Activated CD4-positive, alpha-beta T cell treated with anti-CD3 and anti-CD28 coated beads, Interleukin-2, amount 10 ng/mL, durations not matched to agents 7 days and 5 days (primary cell): ENCODE results near the gene SH3TC1. TPM values are rescaled to one million over a fixed set of nuclear protein-coding genes. Genes with fewer than 3 reads are reported as not detected.

Experiments used
- CTCF ChIA-PET: fragments of 350-600 bp; sonication (Branson Sonifier 250); formaldehyde crosslinking; loops from one replicate; lab custom pipeline; 2021; ENCODE audit warnings: antibody characterized with exemption; lab: Charles Lee
- POLR2A ChIA-PET: fragments of 350-600 bp; sonication (Branson Sonifier 250); formaldehyde crosslinking; loops from one replicate; lab custom pipeline; 2021; ENCODE audit warnings: antibody characterized with exemption; lab: Charles Lee
- DNase-seq: peaks from one replicate; pipeline ENCODE4 v3.0.0-alpha.2; 2020
- H3K27ac Mint-ChIP-seq: one replicate; pipeline ENCODE4 v1.8.0; 2021; ENCODE audit warnings: mild to moderate bottlenecking, moderate library complexity, mixed read lengths
- H3K27me3 Mint-ChIP-seq: one replicate; pipeline ENCODE4 v1.8.0; 2021; ENCODE audit warnings: mixed read lengths
- H3K36me3 Mint-ChIP-seq: one replicate; pipeline ENCODE4 v1.8.0; 2021; ENCODE audit warnings: low read depth, mixed read lengths
- H3K4me1 Mint-ChIP-seq: one replicate; pipeline ENCODE4 v1.8.0; 2021; ENCODE audit warnings: mixed read lengths
- H3K4me3 Mint-ChIP-seq: one replicate; pipeline ENCODE4 v1.8.0; 2021; ENCODE audit warnings: mild to moderate bottlenecking, moderate library complexity, mixed read lengths
- H3K9me3 Mint-ChIP-seq: one replicate; pipeline ENCODE4 v1.8.0; 2021; ENCODE audit warnings: mixed read lengths
- total RNA-seq, 2 experiments: library from RNA; stranded (reverse); gene quantifications; one replicate each; pipeline ENCODE4 v1.2.3, GENCODE V29; 2021

SH3TC1 gene
- total RNA-seq, 2 experiments from 2014 or later = 8.2 to 10.8 TPM

DNA sequence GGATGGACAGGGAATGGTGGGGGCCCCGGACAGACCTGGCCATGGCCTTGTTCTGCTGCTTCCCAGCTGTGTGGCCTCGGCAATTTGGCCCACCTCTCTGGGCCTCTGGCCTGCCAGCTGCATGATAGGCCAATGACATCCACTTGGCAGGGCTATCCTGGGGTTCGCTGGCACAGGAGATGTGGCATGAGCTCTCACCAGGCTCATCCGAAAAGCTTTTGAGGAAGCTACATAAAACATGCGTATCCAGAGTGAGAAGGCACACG lies 18.1 kb downstream of the SH3TC1 start:
- Mint-ChIP-seq H3K9me3 (no peaks in the 10 kb centered on the region), H3K36me3 (no peaks in the 10 kb centered on the region), H3K27ac (no peak overlapping the region), H3K4me3 (no peak overlapping the region), H3K4me1 (peaks cover 17% of the 10 kb centered on the region), H3K27me3 (no peaks in the 10 kb centered on the region)
- ChIA-PET POLR2A (no interaction called here), CTCF (interaction anchor here (1.1 to 1.3 kb wide), 2 partner anchors 11 to 218 kb away, joined by 3 to 4 read pairs; no protein-coding TSS in a partner anchor)
- DNase-seq = no peak

DNA sequence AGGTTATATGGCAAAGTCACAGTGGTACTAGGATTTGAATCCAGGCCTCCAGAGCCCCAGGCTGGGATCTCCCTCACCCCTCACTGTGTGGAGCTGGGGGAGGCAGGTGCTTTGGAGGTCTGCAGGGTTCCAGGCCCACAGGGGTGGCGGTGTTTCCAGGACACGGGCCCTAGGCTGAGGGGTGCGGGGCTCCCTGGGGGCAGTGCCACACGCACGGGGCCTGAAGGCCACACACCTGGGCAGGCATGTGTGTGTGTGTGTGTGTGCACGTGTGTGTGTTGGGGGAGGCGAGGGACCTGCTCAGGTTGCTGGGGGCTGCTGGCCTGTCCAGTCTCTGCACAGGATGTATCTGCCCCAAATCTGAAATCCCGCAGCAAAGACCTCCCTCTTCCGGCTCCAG lies 18.8 kb downstream of the SH3TC1 start:
- Mint-ChIP-seq H3K4me3 (no peak overlapping the region), H3K27ac (no peak overlapping the region), H3K27me3 (no peaks in the 10 kb centered on the region), H3K36me3 (no peaks in the 10 kb centered on the region), H3K9me3 (no peaks in the 10 kb centered on the region), H3K4me1 (peaks cover 20% of the 10 kb centered on the region)
- no peak for DNase-seq
- ChIA-PET CTCF (interaction anchor here (1.3 kb wide), 1 partner anchor 218 kb away, joined by 3 read pairs; no protein-coding TSS in a partner anchor), POLR2A (no interaction called here)

- H3K4me1 Mint-ChIP-seq = peaks cover 20% of the 10 kb centered on the region
- no peaks in the 10 kb centered on the region for H3K27me3 Mint-ChIP-seq
- H3K4me3 Mint-ChIP-seq = no peak overlapping the region
- no peak overlapping the region for H3K27ac Mint-ChIP-seq
- no peaks in the 10 kb centered on the region for H3K36me3 Mint-ChIP-seq
- CTCF ChIA-PET = interaction anchor here (1.0 to 1.7 kb wide), 3 partner anchors 11 to 24 kb away, joined by 3 to 4 read pairs (median 3); no protein-coding TSS in a partner anchor
- H3K9me3 Mint-ChIP-seq = no peaks in the 10 kb centered on the region
- POLR2A ChIA-PET = no interaction called here
- no peak for DNase-seq
Measured at GRCh38 chr4:8218371-8219031, 19.4 kb downstream of the SH3TC1 start.

DNA sequence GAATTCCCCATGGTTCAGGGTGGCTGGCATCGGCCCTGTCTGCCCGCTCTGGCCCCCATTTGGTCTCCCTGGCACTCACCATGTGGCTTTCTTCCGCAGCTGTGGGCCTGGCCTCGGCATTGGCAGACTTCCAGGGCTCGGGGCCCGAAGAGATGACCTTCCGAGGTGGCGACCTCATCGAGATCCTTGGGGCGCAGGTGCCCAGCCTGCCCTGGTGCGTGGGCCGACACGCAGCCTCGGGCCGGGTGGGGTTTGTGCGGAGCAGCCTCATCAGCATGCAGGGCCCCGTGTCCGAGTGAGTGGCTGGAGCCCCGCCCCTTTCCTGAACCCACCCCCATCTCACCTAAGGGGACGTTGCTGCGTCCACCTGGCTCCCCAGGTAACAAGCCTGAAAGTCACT lies 20.1 kb downstream of the SH3TC1 start:
- no peak overlapping the region for H3K27ac Mint-ChIP-seq
- POLR2A ChIA-PET = no interaction called here
- H3K27me3 Mint-ChIP-seq = no peaks in the 10 kb centered on the region
- no peaks in the 10 kb centered on the region for H3K9me3 Mint-ChIP-seq
- no peaks in the 10 kb centered on the region for H3K36me3 Mint-ChIP-seq
- CTCF ChIA-PET = interaction anchor here (1.0 to 1.7 kb wide), 3 partner anchors 10 to 23 kb away, joined by 3 to 4 read pairs (median 3); no protein-coding TSS in a partner anchor
- H3K4me3 Mint-ChIP-seq = no peak overlapping the region
- no peak for DNase-seq
- peaks cover 23% of the 10 kb centered on the region for H3K4me1 Mint-ChIP-seq

DNA sequence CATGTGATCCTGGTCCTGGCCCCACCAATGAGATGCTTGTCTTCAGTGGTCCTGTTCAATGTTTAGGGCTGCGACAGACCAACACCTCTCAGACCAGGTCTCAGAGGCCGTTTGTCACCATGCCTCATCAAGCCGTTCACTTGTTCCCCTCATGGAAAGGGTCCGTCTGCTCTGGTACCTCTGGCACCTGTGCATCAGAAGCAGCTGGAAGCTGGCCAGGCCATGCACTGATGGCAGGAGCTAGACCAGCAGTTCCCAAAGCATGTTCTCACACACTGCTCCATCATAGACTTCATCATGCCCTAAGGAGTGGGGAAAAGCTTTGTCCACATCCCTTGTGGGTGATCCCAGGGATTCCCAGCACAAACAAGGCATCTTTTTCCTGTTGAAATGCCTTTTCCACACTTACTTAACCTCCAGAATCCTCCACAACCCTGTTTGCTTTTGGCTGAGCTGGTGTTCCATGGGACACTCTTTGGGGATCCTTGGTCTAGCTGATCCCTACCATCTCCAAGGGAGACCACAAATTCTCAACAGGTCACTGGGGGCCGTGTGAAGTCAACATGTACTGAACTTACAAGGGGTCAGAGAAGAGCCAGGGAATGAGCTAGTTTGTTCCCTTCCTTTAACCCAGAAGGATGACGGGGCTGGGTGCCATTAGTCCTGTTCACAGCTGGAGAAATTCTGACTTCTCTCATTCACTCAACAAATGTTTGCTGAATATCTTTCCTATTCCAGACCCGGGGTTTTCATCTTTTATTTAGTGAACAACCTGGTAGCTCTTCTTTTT lies 21.8 kb downstream of the SH3TC1 start:
- H3K27me3 Mint-ChIP-seq = no peaks in the 10 kb centered on the region
- peaks cover 31% of the 10 kb centered on the region for H3K4me1 Mint-ChIP-seq
- CTCF ChIA-PET = interaction anchor here (0.6 to 1.2 kb wide), 9 partner anchors 8 to 1557 kb away, joined by 3 to 6 read pairs (median 3); partner anchors contain the start of gene SH3TC1
- DNase-seq = no peak
- peak overlapping the region; percentile 48 for H3K27ac Mint-ChIP-seq
- POLR2A ChIA-PET = no interaction called here
- no peaks in the 10 kb centered on the region for H3K9me3 Mint-ChIP-seq
- H3K36me3 Mint-ChIP-seq = peaks cover 2% of the 10 kb centered on the region
- H3K4me3 Mint-ChIP-seq = no peak overlapping the region

DNA sequence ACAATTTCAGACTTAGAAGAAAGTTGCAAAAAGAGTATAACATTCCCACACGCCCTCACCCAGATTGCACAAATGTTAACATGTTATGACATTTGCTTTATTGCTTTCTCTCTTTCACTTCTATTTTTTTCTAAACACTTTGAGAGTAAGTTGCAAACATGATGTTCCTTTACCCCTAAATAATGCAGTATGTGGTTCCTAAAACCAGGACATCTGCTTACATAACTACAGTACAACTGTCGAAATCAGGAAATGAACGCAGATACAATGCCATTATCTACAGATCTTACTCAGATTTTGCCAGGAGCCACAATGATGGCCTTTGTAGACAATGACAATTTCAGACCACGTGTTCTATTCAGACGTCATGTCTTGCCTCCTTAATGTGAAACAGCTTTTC lies 22.4 kb downstream of the SH3TC1 start:
- POLR2A ChIA-PET = no interaction called here
- Mint-ChIP-seq H3K4me3 (no peak overlapping the region), H3K4me1 (peaks cover 31% of the 10 kb centered on the region), H3K27me3 (no peaks in the 10 kb centered on the region), H3K36me3 (peaks cover 2% of the 10 kb centered on the region), H3K9me3 (no peaks in the 10 kb centered on the region), H3K27ac (peak overlapping the region; percentile 48)
- no peak for DNase-seq
- CTCF ChIA-PET = interaction anchor here (0.6 to 1.2 kb wide), 8 partner anchors 9 to 225 kb away, joined by 3 to 4 read pairs (median 3); partner anchors contain the start of gene SH3TC1

DNA sequence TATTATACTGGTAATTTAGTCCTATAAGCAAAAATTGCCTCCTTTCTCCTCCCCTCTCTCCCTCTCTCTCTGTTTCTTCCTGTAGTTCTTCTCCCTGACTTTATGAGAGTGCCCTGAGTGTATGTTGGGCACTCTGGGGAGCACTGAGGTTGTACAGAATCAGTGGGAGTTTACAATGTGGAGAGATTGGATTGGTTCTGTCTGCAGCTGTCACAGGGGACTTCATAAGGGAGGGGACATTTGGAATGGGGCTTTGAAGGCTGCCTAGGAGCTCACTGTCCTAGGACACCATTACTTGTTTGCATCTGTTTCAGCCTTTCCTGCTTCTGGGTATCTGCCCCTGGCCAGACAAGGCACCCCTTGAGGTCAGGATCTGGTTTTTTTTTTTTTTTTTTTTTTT lies 22.9 kb downstream of the SH3TC1 start:
- Mint-ChIP-seq H3K4me1 (peaks cover 31% of the 10 kb centered on the region), H3K27ac (no peak overlapping the region), H3K9me3 (no peaks in the 10 kb centered on the region), H3K27me3 (no peaks in the 10 kb centered on the region), H3K4me3 (no peak overlapping the region), H3K36me3 (peaks cover 2% of the 10 kb centered on the region)
- no peak for DNase-seq
- ChIA-PET POLR2A (no interaction called here), CTCF (interaction anchor here (1.0 kb wide), 1 partner anchor 30 kb away, joined by 3 read pairs; no protein-coding TSS in a partner anchor)

GRCh38 chr4:8222609-8223388 lies 23.7 kb downstream of the SH3TC1 start:
- Mint-ChIP-seq H3K9me3 (no peaks in the 10 kb centered on the region), H3K4me1 (peaks cover 31% of the 10 kb centered on the region), H3K27ac (peak overlapping the region; percentile 13), H3K27me3 (no peaks in the 10 kb centered on the region), H3K4me3 (no peak overlapping the region), H3K36me3 (peaks cover 2% of the 10 kb centered on the region)
- no peak for DNase-seq
- CTCF ChIA-PET = no interaction called here
- POLR2A ChIA-PET = no interaction called here

- peaks cover 36% of the 10 kb centered on the region for H3K4me1 Mint-ChIP-seq
- no peaks in the 10 kb centered on the region for H3K27me3 Mint-ChIP-seq
- H3K36me3 Mint-ChIP-seq = peaks cover 2% of the 10 kb centered on the region
- no peak overlapping the region for H3K27ac Mint-ChIP-seq
- POLR2A ChIA-PET = no interaction called here
- CTCF ChIA-PET = interaction anchor here (0.6 kb wide), 1 partner anchor 122 kb away, joined by 3 read pairs; no protein-coding TSS in a partner anchor
- no peaks in the 10 kb centered on the region for H3K9me3 Mint-ChIP-seq
- H3K4me3 Mint-ChIP-seq = no peak overlapping the region
- no peak for DNase-seq
Measured at GRCh38 chr4:8224267-8224974, 25.3 kb downstream of the SH3TC1 start.

- Mint-ChIP-seq H3K4me3 (no peak overlapping the region), H3K27ac (no peak overlapping the region), H3K27me3 (no peaks in the 10 kb centered on the region), H3K4me1 (peaks cover 39% of the 10 kb centered on the region), H3K36me3 (peaks cover 2% of the 10 kb centered on the region), H3K9me3 (no peaks in the 10 kb centered on the region)
- DNase-seq = no peak
- ChIA-PET POLR2A (no interaction called here), CTCF (interaction anchor here (0.6 to 1.4 kb wide), 3 partner anchors 11 to 121 kb away, joined by 3 to 4 read pairs (median 3); no protein-coding TSS in a partner anchor)
Measured at GRCh38 chr4:8224975-8225625, 26.0 kb downstream of the SH3TC1 start.

DNA sequence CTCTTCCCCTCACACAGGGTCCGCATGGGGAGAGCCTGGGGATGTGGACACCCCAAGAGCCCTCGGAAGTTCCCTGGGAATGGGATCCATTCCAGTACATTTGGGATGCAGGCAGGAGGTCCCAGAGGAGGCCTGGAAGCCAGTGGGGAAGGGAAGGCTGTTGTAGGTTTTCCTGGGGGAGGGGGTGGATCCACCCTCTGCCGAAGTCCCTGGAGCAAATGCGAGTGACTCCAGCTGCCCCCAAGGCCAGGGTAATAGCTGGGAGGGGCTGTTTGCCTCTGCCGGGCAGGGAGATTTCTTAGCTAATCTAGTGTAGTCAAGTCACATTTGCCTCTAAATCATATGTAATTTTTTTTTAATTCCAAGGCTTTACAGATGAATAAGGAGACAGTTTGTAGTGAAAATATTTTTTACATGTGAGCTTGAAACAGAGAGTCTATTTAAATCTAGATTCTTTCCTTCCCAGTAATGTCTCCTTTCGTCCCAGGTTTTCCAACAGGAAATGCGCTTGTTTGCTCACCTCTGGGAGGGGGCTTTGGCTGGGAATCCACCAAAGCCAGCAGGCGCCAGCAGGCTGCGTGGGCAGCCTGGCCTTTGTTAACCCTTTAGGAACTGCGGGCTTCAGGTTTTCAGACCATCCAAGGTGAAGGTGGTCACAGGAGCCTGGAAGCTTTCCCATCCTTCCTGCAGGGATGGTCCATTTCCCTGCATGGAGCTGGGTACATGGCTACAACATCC lies 26.8 kb downstream of the SH3TC1 start:
- Mint-ChIP-seq H3K4me3 (no peak overlapping the region), H3K36me3 (peaks cover 2% of the 10 kb centered on the region), H3K27ac (no peak overlapping the region), H3K9me3 (no peaks in the 10 kb centered on the region), H3K4me1 (peaks cover 42% of the 10 kb centered on the region), H3K27me3 (no peaks in the 10 kb centered on the region)
- DNase-seq = no peak
- POLR2A ChIA-PET = no interaction called here
- CTCF ChIA-PET = interaction anchor here (1.1 to 1.4 kb wide), 2 partner anchors 12 to 23 kb away, joined by 3 to 4 read pairs; no protein-coding TSS in a partner anchor
